ENCODE measurements around the gene SCUBE2.
A peak's percentile ranks its signal among the peaks of the same experiment; 100 is the strongest.

Gene SCUBE2

GRCh38 chr11:9076661-9077060, 14.7 kb downstream of the SCUBE2 start:
- no peak for TF ChIP-seq CTCF (conservative IDR thresholded peaks at IDR 0.05)
- no peak overlapping the region; the same call in 1 of the 2 replicates for H3K27ac ChIP-seq

GRCh38 chr11:9076046-9076445, 15.4 kb downstream of the SCUBE2 start:
- TF ChIP-seq CTCF (conservative IDR thresholded peaks at IDR 0.05): no peak

GRCh38 chr11:9075556-9075955, 15.8 kb downstream of the SCUBE2 start:
- no peak for TF ChIP-seq CTCF (conservative IDR thresholded peaks at IDR 0.05)
- peak overlapping the region; percentile 7; the same call in 1 of the 2 replicates for H3K27ac ChIP-seq

More at GRCh38 chr11:9076046-9076445, 15.4 kb downstream of the SCUBE2 start:
- H3K27ac ChIP-seq: no peak overlapping the region; the same call in 1 of the 2 replicates

GRCh38 chr11:9074338-9075029, 16.9 kb downstream of the SCUBE2 start:
- no peak for TF ChIP-seq CTCF (conservative IDR thresholded peaks at IDR 0.05)
- no peak overlapping the region for H3K27ac ChIP-seq

- no peak overlapping the region for H3K27ac ChIP-seq
- no peak for TF ChIP-seq CTCF (conservative IDR thresholded peaks at IDR 0.05)
Observed at GRCh38 chr11:9073466-9074225, 17.8 kb downstream of the SCUBE2 start.

- H3K27ac ChIP-seq: no peak overlapping the region
- TF ChIP-seq CTCF (conservative IDR thresholded peaks at IDR 0.05): no peak
Observed at GRCh38 chr11:9072626-9073176, 18.7 kb downstream of the SCUBE2 start.

GRCh38 chr11:9071692-9072091, 19.7 kb downstream of the SCUBE2 start:
- TF ChIP-seq CTCF (conservative IDR thresholded peaks at IDR 0.05): no peak
- H3K27ac ChIP-seq: no peak overlapping the region
